ENCODE measurements around the gene C1orf167. TPM values are rescaled to one million over a fixed set of nuclear protein-coding genes. Genes with fewer than 3 reads are reported as not detected.

C1orf167 gene
- total and polyA plus RNA-seq, 2 donors (not counting 1 experiment from before 2014, with no cell fraction given), result not detected

GRCh38 chr1:11752359-11753088 is 9.5 kb upstream of the C1orf167 start:
- Mint-ChIP-seq H3K4me1 (peaks cover 6% of the 10 kb centered on the region), H3K27ac (no peak overlapping the region), H3K27me3 (peaks cover 4% of the 10 kb centered on the region), H3K4me3 (no peak overlapping the region), H3K9me3 (ENCODE audit: insufficient read depth) (no peaks in the 10 kb centered on the region)
- no peak overlapping the region for H3K4me2 ChIP-seq (replicated peaks; ENCODE audit: low read depth, low read length, poor library complexity, severe bottlenecking)
- no peaks in the 10 kb centered on the region for H3K27me3 ChIP-seq (replicated peaks in 1 of 4; ENCODE audit: control extremely low read depth in 1 of 4, control insufficient read depth in 3 of 4, insufficient read depth in 4 of 4, low read length in 3 of 4)
- no peak overlapping the region for H3K9ac ChIP-seq (ENCODE audit: low read length)
- ATAC-seq (ENCODE audit: low read depth) (no peak), DNase-seq (no peak)
- H3K79me2 ChIP-seq (ENCODE audit: control insufficient read depth, insufficient read depth, low read length), result no peaks in the 10 kb centered on the region
- no peaks in the 10 kb centered on the region for H3K9me3 ChIP-seq (ENCODE audit: control extremely low read depth in 1 of 3, control insufficient read depth in 2 of 3, insufficient read depth in 1 of 3, low read length in 2 of 3)
- H4K20me1 ChIP-seq (ENCODE audit: control insufficient read depth, insufficient read depth, low read length, poor library complexity, severe bottlenecking), result no peaks in the 10 kb centered on the region
- POLR2A ChIA-PET, result no interaction called here
- H3K27ac ChIP-seq (ENCODE audit: low read length in 2 of 2), result no peak overlapping the region
- intact Hi-C loops (cut with micrococcal nuclease), result no loop called here
- H3K36me3 ChIP-seq (replicated peaks in 1 of 2; ENCODE audit: control extremely low read depth in 1 of 2, control insufficient read depth in 1 of 2, extremely low read depth in 1 of 2, insufficient read depth in 2 of 2, low read length in 1 of 2), result peaks cover 0 to 14% of the 10 kb centered on the region in 2 experiments
- no peak for TF ChIP-seq EZH2 (IDR thresholded peaks at IDR 0.05; ENCODE audit: borderline replicate concordance, insufficient read depth, low read depth, low read length, poor library complexity, severe bottlenecking)
- no peak for TF ChIP-seq CTCF (IDR thresholded peaks at IDR 0.05)
- CTCF ChIA-PET, result no interaction called here
- peaks cover 0 to 4% of the 10 kb centered on the region in 2 donors for H3K4me1 ChIP-seq (ENCODE audit: control insufficient read depth in 2 of 2, insufficient read depth in 2 of 2, low read length in 2 of 2)
- 88% methylated on average over 11 of the region's 17 CpGs for WGBS (ENCODE audit: insufficient coverage)
- H2AFZ ChIP-seq (ENCODE audit: insufficient read depth, low read depth, low read length, poor library complexity, severe bottlenecking), result no peak overlapping the region
- H3K4me3 ChIP-seq (ENCODE audit: control extremely low read depth in 1 of 5, extremely low read depth in 1 of 5, insufficient read depth in 1 of 5, low read depth in 2 of 5, low read length in 4 of 5), result no peak overlapping the region

- CTCF ChIA-PET, result interaction anchor here (1.1 kb wide), 1 partner anchor 716 kb away, joined by 3 read pairs; no protein-coding TSS in a partner anchor
- ATAC-seq (ENCODE audit: low read depth), result no peak
Measured at GRCh38 chr1:11753555-11754208, 8.3 kb upstream of the C1orf167 start.

More at GRCh38 chr1:11753555-11754208, 8.3 kb upstream of the C1orf167 start:
- no peaks in the 10 kb centered on the region for H3K9me3 Mint-ChIP-seq (ENCODE audit: insufficient read depth)
- H4K20me1 ChIP-seq (ENCODE audit: control insufficient read depth, insufficient read depth, low read length, poor library complexity, severe bottlenecking), result no peaks in the 10 kb centered on the region
- WGBS (ENCODE audit: insufficient coverage), result 87% methylated on average over 5 of the region's 7 CpGs
- H3K4me3 Mint-ChIP-seq, result no peak overlapping the region
- H3K4me3 ChIP-seq (ENCODE audit: control extremely low read depth in 1 of 5, extremely low read depth in 1 of 5, insufficient read depth in 1 of 5, low read depth in 2 of 5, low read length in 4 of 5), result no peak overlapping the region
- no peaks in the 10 kb centered on the region for H3K9me3 ChIP-seq (ENCODE audit: control extremely low read depth in 1 of 3, control insufficient read depth in 2 of 3, insufficient read depth in 1 of 3, low read length in 2 of 3)
- DNase-seq, result no peak
- peaks cover 6% of the 10 kb centered on the region for H3K4me1 Mint-ChIP-seq
- H3K27ac Mint-ChIP-seq, result no peak overlapping the region
- H3K4me2 ChIP-seq (replicated peaks; ENCODE audit: low read depth, low read length, poor library complexity, severe bottlenecking), result no peak overlapping the region
- H3K79me2 ChIP-seq (ENCODE audit: control insufficient read depth, insufficient read depth, low read length), result no peaks in the 10 kb centered on the region
- peaks cover 4% of the 10 kb centered on the region for H3K27me3 Mint-ChIP-seq
- intact Hi-C loops (cut with micrococcal nuclease), result no loop called here
- no peak overlapping the region for H3K9ac ChIP-seq (ENCODE audit: low read length)
- TF ChIP-seq EZH2 (IDR thresholded peaks at IDR 0.05; ENCODE audit: borderline replicate concordance, insufficient read depth, low read depth, low read length, poor library complexity, severe bottlenecking) (no peak), CTCF (IDR thresholded peaks at IDR 0.05) (no peak)
- no peaks in the 10 kb centered on the region for H3K27me3 ChIP-seq (replicated peaks in 1 of 4; ENCODE audit: control extremely low read depth in 1 of 4, control insufficient read depth in 3 of 4, insufficient read depth in 4 of 4, low read length in 3 of 4)
- H3K36me3 ChIP-seq (replicated peaks in 1 of 2; ENCODE audit: control extremely low read depth in 1 of 2, control insufficient read depth in 1 of 2, extremely low read depth in 1 of 2, insufficient read depth in 2 of 2, low read length in 1 of 2), result peaks cover 0 to 6% of the 10 kb centered on the region in 2 experiments
- no peak overlapping the region for H3K27ac ChIP-seq (ENCODE audit: low read length in 2 of 2)
- H3K4me1 ChIP-seq (ENCODE audit: control insufficient read depth in 2 of 2, insufficient read depth in 2 of 2, low read length in 2 of 2), result peaks cover 0 to 4% of the 10 kb centered on the region in 2 donors
- no peak overlapping the region for H2AFZ ChIP-seq (ENCODE audit: insufficient read depth, low read depth, low read length, poor library complexity, severe bottlenecking)
- POLR2A ChIA-PET, result no interaction called here
